Left lobe of liver (tissue), 2 donors: ENCODE measurements around the gene KNTC1. TPM values are rescaled to one million over a fixed set of nuclear protein-coding genes. Genes with fewer than 3 reads are reported as not detected.
"Not testable (repeated sequence)": the region's sequence is repeated elsewhere in the genome, so short reads cannot be mapped to it uniquely, and the experiment has no call there.

Experiments used
- ATAC-seq: fragments of 200-7000 bp; cut with Tn5 transposase; one replicate; pipeline ENCODE4 v1.9.1; 2020; ENCODE audit warnings: mild to moderate bottlenecking, moderate library complexity
- DNase-seq: peaks from one replicate; pipeline ENCODE4 v3.0.0-alpha.2; 2020; ENCODE audit warnings: low spot score
- total RNA-seq: library from RNA; stranded (reverse); gene quantifications from one replicate; pipeline ENCODE4 v1.2.1, GENCODE V29; 2021
- donor health status: DM: no; HTN: no; CAD: no; lungs with moderate emphysema.
- donor health status: DM: no; HTN: yes; CAD: no.

Gene KNTC1
- 2.4 TPM for total RNA-seq

GRCh38 chr12:122526683-122527477 is at the start of gene KNTC1, which contains the start of gene RSRC2:
KNTC1 (plus strand) TSS chr12:122527249; CDS start chr12:122530064, 2,815 bp downstream.
RSRC2 (minus strand) TSS chr12:122526936; CDS start chr12:122526853, 83 bp downstream.
- DNase-seq (peak; percentile 99), ATAC-seq (peak; percentile 94)

GRCh38 chr12:122480753-122481152 is 46.3 kb upstream of the KNTC1 start:
- ATAC-seq (no peak), DNase-seq (no peak)

GRCh38 chr12:122481861-122482260 is 45.2 kb upstream of the KNTC1 start:
- no peak for DNase-seq
- ATAC-seq: no peak

- DNase-seq (no peak), ATAC-seq (no peak)
Observed at GRCh38 chr12:122483969-122484368, 43.1 kb upstream of the KNTC1 start.

GRCh38 chr12:122484385-122484784 is 42.7 kb upstream of the KNTC1 start:
- not testable (repeated sequence) for ATAC-seq, DNase-seq

GRCh38 chr12:122486360-122486759 is 40.7 kb upstream of the KNTC1 start:
- not testable (repeated sequence) for DNase-seq
- ATAC-seq: peak; percentile 53

GRCh38 chr12:122486805-122487426 is 40.1 kb upstream of the KNTC1 start:
- ATAC-seq (peak; percentile 65), DNase-seq (no peak)

GRCh38 chr12:122487807-122488206 is 39.2 kb upstream of the KNTC1 start:
- ATAC-seq, DNase-seq: not testable (repeated sequence)

GRCh38 chr12:122489038-122489437 is 38.0 kb upstream of the KNTC1 start:
- DNase-seq: no peak
- ATAC-seq: peak; percentile 79

GRCh38 chr12:122491991-122492390 is 35.1 kb upstream of the KNTC1 start:
- no peak for DNase-seq

GRCh38 chr12:122493222-122493621 is 33.8 kb upstream of the KNTC1 start:
- not testable (repeated sequence) for ATAC-seq, DNase-seq

More at GRCh38 chr12:122491991-122492390, 35.1 kb upstream of the KNTC1 start:
- no peak for ATAC-seq

GRCh38 chr12:122495258-122495657 is 31.8 kb upstream of the KNTC1 start:
- ATAC-seq (peak; percentile 17), DNase-seq (no peak)

GRCh38 chr12:122499991-122500684 is 26.9 kb upstream of the KNTC1 start:
- ATAC-seq (peak; percentile 63), DNase-seq (peak; percentile 68)

GRCh38 chr12:122500685-122501488 is 26.2 kb upstream of the KNTC1 start, which contains the start of gene ZCCHC8:
ZCCHC8 (minus strand) TSS chr12:122500932; CDS start chr12:122500840, 92 bp downstream.
- DNase-seq (peak; percentile 98), ATAC-seq (peak; percentile 97)

GRCh38 chr12:122501489-122501989 is 25.5 kb upstream of the KNTC1 start:
- no peak for DNase-seq
- ATAC-seq: no peak

GRCh38 chr12:122503147-122503751 is 23.8 kb upstream of the KNTC1 start:
- DNase-seq: no peak
- no peak for ATAC-seq

- ATAC-seq: no peak
Observed at GRCh38 chr12:122503783-122504590, 23.1 kb upstream of the KNTC1 start.

GRCh38 chr12:122505419-122506051 is 21.5 kb upstream of the KNTC1 start:
- no peak for DNase-seq

More at GRCh38 chr12:122503783-122504590, 23.1 kb upstream of the KNTC1 start:
- DNase-seq: no peak

More at GRCh38 chr12:122505419-122506051, 21.5 kb upstream of the KNTC1 start:
- no peak for ATAC-seq
